H7 (cell line): ENCODE measurements around the gene FRAS1. TPM values are rescaled to one million over a fixed set of nuclear protein-coding genes. Genes with fewer than 3 reads are reported as not detected.

Source experiments
- DNase-seq: peaks from one replicate; pipeline ENCODE4 v3.0.0; 2012
- H3K27me3 ChIP-seq: 2 replicates; pipeline ENCODE4 v1.6.0; 2011; ENCODE audit warnings: mild to moderate bottlenecking, low read length; ENCODE audit not compliant: control insufficient read depth, insufficient read depth
- H3K36me3 ChIP-seq: replicated peaks from 2 replicates; pipeline ENCODE4 v1.5.1; 2011; ENCODE audit warnings: low read length; ENCODE audit not compliant: control insufficient read depth, insufficient read depth
- H3K4me3 ChIP-seq: 2 replicates; pipeline ENCODE4 v1.5.1; 2011; ENCODE audit warnings: low read depth, mild to moderate bottlenecking, control low read depth, low read length, moderate library complexity; ENCODE audit not compliant: insufficient read depth
- total RNA-seq: library from RNA; depleted of rRNA; stranded (reverse); fragments of >200 nt; shearing (Covaris generic); gene quantifications from 2 replicates; pipeline ENCODE4 v1.2.3, GENCODE V29; 2014

FRAS1 gene
- total RNA-seq, 1 experiment from 2014 or later: 20.9 TPM

- H3K36me3 ChIP-seq: no peaks in the 10 kb centered on the region
- no peak overlapping the region for H3K4me3 ChIP-seq
- no peaks in the 10 kb centered on the region for H3K27me3 ChIP-seq
- DNase-seq: no peak
Measured at GRCh38 chr4:78395642-78396041, 338.5 kb downstream of the FRAS1 start.

DNA sequence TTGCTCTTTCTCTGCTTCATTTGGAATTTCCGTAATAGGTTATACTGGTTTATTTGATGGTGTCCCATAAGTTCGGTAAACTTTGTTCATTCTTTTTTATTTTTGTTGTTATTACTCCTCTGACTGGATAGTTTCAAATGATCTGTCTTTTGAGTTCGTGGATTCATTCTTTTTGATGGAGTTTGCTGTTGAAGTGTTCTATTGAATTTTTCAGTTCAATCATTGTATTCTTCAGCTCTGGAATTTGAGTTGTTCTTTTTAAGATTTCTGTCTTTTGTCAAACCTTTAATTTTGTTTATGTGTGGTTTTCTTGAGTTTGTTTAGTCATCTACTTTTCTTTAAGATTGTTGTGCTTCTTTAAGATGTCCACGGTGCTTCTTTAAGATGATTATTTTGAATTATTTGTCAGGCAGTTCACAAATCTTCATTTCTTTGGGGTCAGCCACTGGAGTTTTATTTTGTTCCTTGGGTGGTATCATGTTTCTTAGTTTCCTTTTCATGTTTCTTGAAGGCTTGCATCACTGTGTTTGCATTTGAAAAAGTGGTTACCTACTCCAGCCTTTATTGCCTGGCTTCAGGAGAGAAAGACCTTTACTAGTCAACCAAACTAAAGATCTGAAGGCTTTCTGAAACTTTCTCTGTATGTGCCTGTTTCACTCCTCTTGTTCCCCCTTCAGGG is 339.6 kb downstream of the FRAS1 start:
- Histone ChIP-seq H3K27me3 (no peaks in the 10 kb centered on the region), H3K36me3 (0 out of 2 replicates have a peak, but pooled peaks cover 1% of the 10 kb centered on the region), H3K4me3 (no peak overlapping the region)
- DNase-seq: no peak

GRCh38 chr4:78397292-78397630 is 340.1 kb downstream of the FRAS1 start:
- Histone ChIP-seq H3K36me3 (0 out of 2 replicates have a peak, but pooled peaks cover 1% of the 10 kb centered on the region), H3K27me3 (no peaks in the 10 kb centered on the region), H3K4me3 (no peak overlapping the region)
- no peak for DNase-seq

- Histone ChIP-seq H3K36me3 (peaks cover 3% of the 10 kb centered on the region), H3K27me3 (no peaks in the 10 kb centered on the region), H3K4me3 (no peak overlapping the region)
- no peak for DNase-seq
Measured at GRCh38 chr4:78409612-78410202, 352.6 kb downstream of the FRAS1 start.

DNA sequence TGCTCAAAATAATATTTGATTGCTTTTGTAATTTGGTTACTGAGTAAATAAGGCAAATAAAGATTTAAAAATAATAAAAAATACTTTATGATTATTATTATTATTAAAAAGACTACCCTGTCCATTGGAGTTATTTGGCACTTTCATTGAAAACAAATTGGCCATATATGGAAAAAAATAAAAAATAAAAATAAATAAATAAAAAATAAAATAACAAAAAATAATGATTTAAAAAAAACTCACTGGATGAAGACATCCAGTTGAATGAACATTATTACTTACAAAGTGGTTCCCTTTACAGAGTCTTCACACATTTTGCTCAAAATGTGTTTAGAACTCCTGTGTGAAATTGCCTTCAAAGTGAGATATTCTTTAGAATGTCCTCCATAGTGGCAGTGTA is 353.1 kb downstream of the FRAS1 start:
- no peak overlapping the region for H3K4me3 ChIP-seq
- H3K27me3 ChIP-seq: no peaks in the 10 kb centered on the region
- DNase-seq: no peak
- H3K36me3 ChIP-seq: peaks cover 3% of the 10 kb centered on the region

- no peak for DNase-seq
- no peak overlapping the region for H3K4me3 ChIP-seq
- no peaks in the 10 kb centered on the region for H3K27me3 ChIP-seq
- peaks cover 3% of the 10 kb centered on the region for H3K36me3 ChIP-seq
Measured at GRCh38 chr4:78410676-78411075, 353.6 kb downstream of the FRAS1 start.

DNA sequence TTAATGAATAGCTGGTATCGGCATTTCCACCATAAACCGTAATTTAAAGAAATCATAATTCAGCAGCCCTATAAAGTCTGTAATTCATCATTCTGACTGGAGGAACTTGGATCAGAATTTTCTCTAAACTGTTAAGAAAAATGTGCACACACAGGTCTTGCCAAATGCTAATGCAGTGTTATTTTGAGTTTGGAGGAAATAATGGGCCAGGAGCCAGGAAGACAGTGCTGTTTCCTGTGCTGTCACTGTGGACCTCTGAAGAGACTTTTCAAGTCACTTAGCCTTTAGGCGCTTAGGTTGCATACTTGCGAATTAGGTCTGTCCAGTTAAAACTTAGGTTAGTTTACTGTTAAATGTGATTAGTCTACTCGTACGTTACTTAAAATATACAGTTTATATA is 357.0 kb downstream of the FRAS1 start:
- H3K27me3 ChIP-seq: no peaks in the 10 kb centered on the region

DNA sequence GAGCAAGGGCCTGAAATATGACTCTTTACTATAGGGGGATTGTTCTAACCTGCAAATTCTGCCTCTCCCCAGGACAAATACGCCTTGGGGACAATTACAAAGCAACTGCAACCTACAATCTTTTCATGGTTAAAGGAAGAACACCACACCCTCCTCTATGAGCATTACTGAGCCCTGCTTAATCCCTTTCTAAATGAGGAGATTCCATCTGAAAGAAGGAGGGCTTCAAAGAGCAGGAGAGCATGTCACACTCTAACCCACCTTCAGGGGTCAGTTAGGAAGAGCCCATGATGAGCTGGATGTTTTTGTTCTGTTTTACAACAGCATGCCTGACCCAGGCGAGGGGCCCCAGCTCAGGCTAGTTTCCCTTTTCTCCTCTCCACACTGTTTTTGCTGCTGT is 360.5 kb downstream of the FRAS1 start:
- Histone ChIP-seq H3K27me3 (no peaks in the 10 kb centered on the region), H3K36me3 (peaks cover 3% of the 10 kb centered on the region), H3K4me3 (no peak overlapping the region)
- peak; percentile 24 for DNase-seq

More for the DNA sequence above, 357.0 kb downstream of the FRAS1 start:
- DNase-seq: no peak
- no peak overlapping the region for H3K4me3 ChIP-seq
- peaks cover 3% of the 10 kb centered on the region for H3K36me3 ChIP-seq

DNA sequence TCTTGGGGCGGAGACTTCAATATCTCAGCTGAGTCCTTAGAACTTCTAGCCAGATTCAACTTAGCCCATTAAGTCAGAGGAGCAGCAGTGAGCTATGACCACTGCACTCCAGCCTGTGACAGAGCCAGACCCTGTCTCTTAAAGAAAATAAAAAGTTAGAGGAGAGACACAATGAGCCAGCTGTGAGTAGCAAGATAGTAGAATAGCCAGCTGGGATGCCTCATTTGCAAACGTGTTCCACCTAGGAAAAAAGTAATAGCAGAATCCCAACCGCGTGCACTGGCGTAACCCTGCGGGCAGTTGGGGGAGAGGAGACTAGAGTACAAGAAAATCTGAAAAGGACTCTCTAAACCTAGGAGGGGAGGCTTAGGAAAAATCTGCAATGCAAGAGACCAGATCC is 361.3 kb downstream of the FRAS1 start:
- Histone ChIP-seq H3K4me3 (no peak overlapping the region), H3K36me3 (peaks cover 3% of the 10 kb centered on the region), H3K27me3 (no peaks in the 10 kb centered on the region)
- no peak for DNase-seq

- no peaks in the 10 kb centered on the region for H3K27me3 ChIP-seq
- no peak overlapping the region for H3K4me3 ChIP-seq
- peaks cover 3% of the 10 kb centered on the region for H3K36me3 ChIP-seq
- no peak for DNase-seq
Measured at GRCh38 chr4:78423790-78424189, 366.7 kb downstream of the FRAS1 start.

DNA sequence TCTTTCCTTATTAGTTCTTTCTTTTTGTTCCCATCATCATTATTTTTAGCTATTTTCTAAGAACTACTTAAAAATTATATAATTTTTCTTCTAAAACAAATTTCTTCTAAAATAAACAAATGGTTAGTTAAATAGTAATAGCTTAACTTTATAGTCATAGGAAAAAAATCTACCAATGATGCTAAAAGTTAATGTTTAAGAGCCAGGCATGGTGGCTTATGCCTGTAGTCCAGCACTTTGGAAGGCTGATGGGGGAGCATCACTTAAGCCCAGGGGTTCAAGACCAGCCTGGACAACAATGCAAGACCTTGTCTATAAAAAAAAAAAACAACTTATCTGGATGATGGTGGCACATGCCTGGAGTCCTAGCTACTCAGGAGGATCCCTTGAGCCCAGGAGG is 367.3 kb downstream of the FRAS1 start:
- no peak overlapping the region for H3K4me3 ChIP-seq
- no peaks in the 10 kb centered on the region for H3K27me3 ChIP-seq
- no peak for DNase-seq
- peaks cover 3% of the 10 kb centered on the region for H3K36me3 ChIP-seq

DNA sequence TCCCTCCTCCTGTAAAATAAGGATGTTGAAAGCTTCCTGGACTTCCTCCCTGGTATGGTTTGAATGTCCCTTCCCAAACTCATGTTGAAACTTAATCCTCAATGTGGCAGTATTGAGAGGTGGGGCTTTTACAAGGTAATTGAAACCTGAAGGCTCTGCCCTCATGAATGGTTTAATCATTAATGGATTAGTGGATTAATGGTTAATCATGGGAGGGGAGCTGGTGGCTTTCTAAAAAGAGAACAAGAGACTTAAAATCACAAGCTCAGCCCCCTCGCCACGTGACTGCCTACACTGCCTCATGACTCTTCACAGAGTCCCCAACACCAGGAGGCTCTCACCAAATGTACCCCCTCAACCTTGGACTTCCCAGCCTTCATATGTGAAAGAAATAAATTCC is 369.8 kb downstream of the FRAS1 start:
- no peak for DNase-seq
- Histone ChIP-seq H3K36me3 (peaks cover 3% of the 10 kb centered on the region), H3K4me3 (no peak overlapping the region), H3K27me3 (no peaks in the 10 kb centered on the region)

DNA sequence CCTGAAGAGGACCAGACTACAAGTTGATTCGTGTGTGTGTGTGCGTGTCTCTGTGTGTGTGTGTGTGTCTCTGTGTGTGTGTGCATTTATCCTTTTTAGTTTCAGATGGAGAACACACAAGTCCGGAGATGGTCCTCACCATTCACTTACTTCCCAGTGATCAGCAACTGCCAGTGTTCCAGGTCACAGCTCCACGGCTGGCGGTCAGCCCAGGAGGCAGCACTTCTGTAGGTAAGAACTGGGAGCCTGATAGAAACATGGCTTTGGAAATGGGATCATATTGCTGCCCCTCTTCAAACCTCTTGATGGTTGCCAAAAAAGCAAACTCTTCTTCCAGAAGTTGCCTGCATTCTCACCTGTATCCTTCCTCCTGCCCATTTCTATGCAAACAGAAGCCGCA is 371.9 kb downstream of the FRAS1 start:
- DNase-seq: no peak
- H3K36me3 ChIP-seq: peaks cover 3% of the 10 kb centered on the region

DNA sequence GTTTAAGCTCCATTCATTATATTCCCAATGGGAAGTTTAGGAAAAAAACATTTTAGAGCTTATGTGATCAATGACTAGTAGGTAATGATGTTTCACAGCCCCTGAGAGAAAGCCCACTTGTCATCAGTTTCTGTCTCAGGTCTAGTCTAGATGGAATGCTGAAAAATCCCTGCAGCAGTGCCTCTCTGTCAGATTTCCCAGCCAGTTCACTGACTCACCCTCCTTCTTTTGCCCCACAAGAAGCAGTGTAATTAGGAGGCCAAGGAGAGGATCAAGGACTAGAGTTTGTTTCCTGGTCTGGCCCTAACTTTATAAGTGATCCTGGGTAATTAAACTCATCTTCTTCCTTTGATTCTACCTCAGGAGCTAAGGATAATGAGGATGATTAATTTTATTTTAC is 375.8 kb downstream of the FRAS1 start:
- peaks cover 1% of the 10 kb centered on the region; the same call in 1 of the 2 replicates for H3K36me3 ChIP-seq
- no peak overlapping the region for H3K4me3 ChIP-seq
- no peaks in the 10 kb centered on the region for H3K27me3 ChIP-seq
- DNase-seq: no peak

More for the DNA sequence above, 371.9 kb downstream of the FRAS1 start:
- Histone ChIP-seq H3K27me3 (no peaks in the 10 kb centered on the region), H3K4me3 (no peak overlapping the region)

DNA sequence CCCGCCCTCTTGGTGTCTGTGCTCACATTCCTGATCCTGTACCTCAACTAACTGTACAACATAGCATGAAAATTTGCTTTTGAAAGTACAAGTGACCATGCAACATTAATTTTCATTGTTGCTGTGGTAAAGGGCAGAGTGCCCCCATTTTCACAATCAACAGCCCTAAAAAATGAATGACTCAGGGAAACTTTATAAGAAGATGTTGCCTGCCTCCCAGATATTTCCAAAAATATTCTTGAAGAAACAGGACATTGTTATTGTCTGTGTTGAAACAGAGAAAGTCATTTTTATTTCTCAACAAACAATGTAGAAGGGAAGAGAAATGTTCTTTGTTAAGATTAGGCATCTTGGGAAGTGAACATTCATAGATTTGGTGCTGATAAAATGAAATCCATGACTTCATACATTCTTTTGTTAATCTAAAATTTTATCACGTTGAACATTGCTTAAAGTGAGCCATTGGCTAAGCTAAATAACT is 380.5 kb downstream of the FRAS1 start:
- DNase-seq: no peak
- no peak overlapping the region for H3K4me3 ChIP-seq
- H3K27me3 ChIP-seq: no peaks in the 10 kb centered on the region
- peaks cover 8% of the 10 kb centered on the region for H3K36me3 ChIP-seq
